GM12801 (cell line): Measurements from ENCODE around the gene SLC12A8.

Experiments used
- CTCF ChIP-seq: IDR thresholded peaks from one replicate; pipeline ENCODE4 v1.5.1; 2011; ENCODE audit warnings: control low read depth; ENCODE audit not compliant: insufficient read length; ENCODE audit errors: extremely low read depth

SLC12A8 gene

DNA sequence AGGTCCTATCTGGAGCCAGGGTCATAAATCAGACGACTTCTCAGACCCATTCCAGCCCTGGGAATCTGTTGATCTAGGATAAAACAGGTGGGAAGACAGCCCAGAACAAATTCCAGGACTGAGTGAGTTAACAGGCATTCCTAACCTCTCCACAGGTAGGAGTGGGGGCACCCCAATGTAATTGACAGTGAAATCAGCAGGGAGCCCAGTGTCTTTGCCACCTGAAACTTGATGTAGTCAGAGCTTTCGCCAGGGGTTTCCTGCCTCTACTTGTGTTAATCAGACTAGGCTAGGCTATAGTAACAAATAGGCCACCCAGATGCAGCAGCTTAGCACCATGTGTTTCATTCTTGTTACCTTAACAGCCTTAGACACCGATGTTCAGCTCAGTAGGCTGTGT is 154.0 kb downstream of the SLC12A8 start:
- no peak for TF ChIP-seq CTCF

DNA sequence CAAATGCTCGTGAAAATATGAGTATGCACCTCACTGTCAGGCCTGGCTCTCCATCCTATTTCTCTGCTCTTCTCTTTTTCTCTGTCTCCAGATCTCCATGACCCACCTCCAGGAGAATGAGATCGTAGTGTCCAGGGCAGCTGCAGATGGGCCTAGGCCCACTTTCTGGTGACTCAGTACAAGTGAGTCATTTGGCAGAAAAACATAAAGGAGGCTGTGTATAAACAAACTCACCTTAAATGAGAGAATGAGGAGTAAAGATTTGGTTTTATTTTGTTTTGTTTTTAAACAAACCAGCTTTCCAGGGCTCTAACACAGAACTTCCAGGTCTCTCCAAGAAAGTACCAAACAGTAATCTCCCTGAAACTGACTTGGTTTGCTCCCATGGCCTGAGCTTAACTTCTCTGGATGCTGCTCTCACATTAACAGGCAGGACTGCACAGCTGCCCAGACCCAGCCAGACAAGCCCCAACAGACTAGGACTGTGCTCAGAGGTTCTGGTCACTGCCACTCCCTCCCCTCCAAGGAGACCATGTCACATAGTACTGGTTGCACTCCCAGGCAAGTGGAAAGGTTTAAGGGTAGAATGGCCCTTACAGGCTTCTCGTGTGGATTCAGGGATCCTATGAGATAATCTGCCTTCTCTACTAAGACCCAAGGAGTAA is 155.2 kb downstream of the SLC12A8 start:
- no peak for TF ChIP-seq CTCF

GRCh38 chr3:125055913-125056745 is 156.4 kb downstream of the SLC12A8 start, which contains the start of gene HEG1:
Gene HEG1 (minus strand): TSS chr3:125055997. CDS start chr3:125055890, 107 bp downstream.
- no peak for TF ChIP-seq CTCF

DNA sequence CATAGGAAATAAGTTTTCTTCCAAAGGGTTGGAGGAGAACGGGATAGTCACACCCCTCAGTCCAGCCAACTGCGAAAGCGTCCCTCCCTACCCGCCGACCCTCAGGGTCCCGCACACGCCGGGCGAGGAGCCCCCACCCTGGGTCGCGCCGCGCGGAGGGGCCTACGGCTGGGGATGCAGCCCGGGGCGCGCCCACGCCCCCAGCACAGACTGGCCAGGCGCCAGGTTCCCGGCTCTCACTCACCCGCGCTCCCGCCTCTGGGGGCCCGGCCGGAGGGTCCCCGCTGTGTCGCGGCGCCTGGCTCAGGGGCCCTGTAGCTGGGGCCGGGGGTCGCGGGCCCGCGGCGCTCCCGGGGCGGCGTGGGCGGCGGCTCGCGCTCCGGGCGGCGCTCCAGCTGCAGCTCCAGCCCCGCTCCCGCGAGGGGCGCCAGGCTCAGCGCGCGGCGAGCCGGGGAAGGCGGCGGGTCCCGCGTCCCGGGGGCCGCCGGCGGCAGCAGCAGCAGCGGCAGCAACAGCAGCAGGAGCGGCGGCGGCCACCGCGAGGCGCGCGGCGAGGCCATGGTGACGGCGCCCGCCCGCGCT is 157.1 kb downstream of the SLC12A8 start:
- TF ChIP-seq CTCF = no peak

DNA sequence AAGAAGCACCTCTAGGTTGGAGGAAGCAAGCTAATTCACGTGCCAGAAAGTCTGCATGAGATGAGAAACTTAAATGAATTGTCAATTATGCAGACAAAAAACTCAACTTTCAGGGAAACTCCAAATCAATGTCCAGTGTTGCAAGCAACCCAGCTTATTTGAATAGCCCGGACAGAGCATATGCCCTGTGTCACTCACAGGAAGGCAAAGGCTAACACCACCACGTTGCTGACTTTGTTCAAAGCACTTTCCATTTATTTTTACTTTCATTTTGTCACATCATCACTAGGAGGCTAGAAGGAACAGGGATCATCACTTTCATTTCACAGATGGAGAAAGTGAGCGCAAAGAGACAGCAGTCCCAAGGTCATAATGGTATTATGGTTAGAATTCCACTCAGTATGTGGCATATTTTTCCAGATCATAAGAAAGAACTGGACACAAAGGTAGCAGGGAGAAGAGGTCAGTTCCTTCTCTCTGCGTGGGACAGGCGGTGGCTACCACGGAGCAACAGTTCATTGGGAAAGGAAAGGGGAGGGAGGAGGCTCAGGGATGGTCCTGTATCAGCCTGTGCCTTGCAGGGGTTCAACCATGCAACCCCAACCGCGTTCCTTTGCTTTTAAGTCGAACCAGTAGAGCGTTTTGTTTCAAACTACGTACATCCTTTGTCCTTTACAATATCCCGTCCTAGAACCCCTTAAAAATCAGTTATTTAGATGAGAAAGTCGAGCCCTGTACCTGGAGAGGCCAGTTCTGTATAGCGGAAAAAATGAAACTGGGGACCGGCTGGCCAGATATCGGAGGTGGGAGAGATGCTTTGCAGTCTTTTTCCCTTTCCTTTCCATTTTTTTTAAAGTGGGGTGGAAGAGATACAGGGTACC is 157.9 kb downstream of the SLC12A8 start:
- no peak for TF ChIP-seq CTCF

DNA sequence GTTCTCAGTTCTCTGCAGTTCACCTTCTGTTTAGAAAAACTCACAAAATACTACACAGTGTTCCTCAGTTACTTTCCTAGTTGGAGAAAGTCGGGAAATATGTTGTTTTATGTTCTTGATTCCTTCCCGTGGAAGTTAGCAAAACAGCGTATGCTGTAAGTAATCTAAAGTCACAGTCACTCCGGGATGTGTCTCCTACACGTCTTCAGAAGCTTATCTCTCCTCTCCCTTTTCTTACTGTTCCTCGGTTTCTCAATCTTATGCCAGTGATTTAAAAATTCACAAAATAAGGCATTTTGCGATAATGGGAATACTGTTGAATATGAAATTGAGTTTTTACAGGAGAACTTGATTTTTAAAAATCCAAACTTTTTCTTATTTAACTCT is 158.5 kb downstream of the SLC12A8 start:
- no peak for TF ChIP-seq CTCF
